Stimulated activated CD4-positive, alpha-beta T cell treated with anti-CD3 and anti-CD28 coated beads, TNF-alpha, amount 100 ng/mL, for 48 hours (primary cell): ENCODE measurements around the gene MDGA2.
"Not testable (repeated sequence)": the region's sequence is repeated elsewhere in the genome, so short reads cannot be mapped to it uniquely, and the experiment has no call there.

Experiments used
- DNase-seq, 3 donors: peaks; one replicate each; pipeline ENCODE4 v3.0.0-alpha.2; 2020; ENCODE audit warnings: low read depth in 3 of 3

The MDGA2 gene

DNA sequence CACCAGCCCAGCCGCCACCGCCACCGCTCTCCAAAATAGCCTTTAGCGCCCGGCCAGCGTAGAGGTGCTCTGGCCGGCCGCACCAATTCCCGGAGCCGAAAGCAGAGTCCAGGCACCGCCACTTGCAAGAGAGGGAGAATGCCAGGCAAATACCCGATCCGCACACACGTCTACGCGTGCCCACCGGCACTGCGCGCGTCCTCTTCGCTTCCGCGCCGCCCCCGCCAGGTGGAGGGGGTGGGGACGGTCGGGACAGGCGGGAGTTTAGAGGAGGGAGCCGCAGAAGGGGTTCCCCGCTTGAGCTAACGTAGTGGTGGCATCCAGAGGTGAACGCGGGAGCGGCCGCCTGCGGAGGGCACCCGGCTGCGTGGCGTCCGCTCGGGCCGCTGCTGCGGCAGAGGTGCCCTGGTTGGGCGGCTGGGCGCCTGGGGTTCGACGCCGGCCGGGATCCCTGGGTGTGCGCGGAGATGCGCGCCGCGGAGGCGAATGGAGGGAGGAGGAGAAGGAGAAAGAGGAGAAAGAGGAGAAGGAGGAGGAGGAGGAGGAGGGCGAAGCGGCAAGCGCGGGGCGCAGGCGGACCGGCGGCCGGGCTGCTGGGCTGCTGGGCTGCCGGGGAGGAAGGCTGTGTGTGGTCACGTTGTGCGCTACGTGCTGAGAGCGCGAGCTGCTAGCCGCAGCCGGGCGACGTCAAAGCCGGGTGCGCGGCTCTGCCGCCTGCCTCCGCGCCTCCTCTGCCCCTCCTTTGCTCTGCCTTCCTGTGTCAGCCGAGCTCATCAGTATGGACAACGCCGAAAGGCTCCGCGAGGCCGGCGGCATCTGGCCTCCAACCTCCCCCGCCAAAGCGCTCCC, at the start of gene MDGA2:
Gene MDGA2, minus strand, starts transcription at position 140 of the 849 bp plus-strand sequence.
- DNase-seq, result no peak

DNA sequence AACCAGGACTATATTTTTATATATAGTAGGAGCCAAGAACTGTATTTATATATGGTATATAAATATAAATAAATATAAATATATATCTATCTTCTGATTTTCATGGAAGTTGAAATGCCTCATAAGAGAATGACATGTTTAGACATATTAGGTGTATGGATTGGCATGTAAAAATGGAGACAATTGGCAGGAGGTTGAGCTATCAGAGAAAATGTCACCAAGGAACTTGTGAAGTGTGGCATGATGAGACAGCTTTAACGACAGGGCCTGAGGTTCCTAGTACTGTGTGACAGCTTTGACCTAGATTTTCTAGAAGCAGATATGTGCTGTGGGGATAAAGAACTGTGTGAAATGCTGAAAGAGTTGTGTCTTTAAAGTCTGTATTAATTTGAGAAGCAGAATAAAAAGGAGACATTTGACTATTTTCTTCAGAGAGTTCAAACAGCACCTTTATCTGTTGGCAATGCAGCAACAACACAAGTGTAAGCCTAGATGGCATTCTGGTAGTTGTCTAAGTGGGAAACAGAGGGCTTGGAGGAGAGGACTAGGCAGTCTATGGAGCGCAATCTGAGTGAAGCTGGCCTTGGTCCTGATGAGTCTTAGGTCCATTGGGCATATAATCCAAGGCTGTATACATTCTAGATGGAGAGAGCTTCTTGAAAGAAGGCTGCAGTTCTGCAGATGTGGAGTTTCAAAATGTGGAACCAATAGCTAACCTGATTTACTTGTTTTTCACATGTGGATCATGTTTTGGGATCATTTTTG, 47.7 kb upstream of the MDGA2 start:
- no peak for DNase-seq

DNA sequence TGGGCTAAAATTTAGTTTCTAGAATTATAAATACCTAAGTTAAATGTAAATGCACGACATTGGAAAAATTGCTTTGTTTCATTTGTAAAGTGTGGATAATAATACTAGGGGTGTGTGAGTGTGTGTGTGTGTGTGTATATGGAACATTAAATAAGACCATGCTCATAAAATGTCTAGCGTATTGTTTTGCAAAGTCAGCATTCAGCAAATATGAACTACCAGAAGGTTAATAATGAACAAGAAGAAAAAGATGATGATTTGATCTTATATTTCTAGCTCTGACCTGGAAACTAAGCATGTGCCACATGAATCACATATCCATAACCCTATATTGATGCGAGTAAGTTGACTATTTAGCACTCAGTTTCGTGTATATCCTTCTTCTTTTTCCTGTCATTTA, 44.9 kb upstream of the MDGA2 start:
- DNase-seq, result no peak

DNA sequence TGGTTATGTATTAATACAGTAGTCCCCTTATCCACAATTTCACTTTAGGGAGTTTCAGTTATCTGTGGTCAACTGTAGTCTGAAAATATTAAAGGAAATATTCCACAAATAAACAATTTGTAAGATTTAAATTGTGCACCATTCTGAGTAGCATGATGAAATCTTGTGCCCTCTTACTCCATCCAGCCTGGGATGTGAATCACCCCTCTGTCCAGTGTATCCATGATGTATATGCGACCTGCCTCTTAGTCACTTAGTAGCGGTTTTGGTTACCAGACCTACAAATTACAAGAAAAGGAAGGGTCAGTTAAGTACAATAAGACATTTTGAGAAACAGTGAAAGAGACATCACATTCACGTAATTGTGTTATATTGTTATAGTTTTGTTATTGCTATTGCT, 39.9 kb upstream of the MDGA2 start:
- DNase-seq, result no peak

DNA sequence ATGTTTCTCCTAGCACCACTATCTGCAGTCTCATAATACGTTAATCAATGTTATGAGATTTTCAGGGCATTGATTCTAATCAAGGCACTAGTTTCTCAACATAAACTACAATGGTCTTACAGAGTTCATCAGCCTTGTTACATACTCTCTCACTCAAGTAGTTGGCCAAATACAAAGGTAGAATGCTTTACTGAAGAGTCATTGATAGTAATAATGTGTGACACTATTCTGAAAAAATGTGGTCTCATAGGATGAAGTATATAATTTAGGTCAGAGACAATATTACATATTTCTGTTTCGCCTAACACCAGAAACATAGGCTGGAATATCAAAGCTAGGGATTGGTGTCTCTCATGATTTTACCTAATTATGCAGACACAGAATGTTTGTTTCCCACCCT, 35.2 kb upstream of the MDGA2 start:
- no peak for DNase-seq

DNA sequence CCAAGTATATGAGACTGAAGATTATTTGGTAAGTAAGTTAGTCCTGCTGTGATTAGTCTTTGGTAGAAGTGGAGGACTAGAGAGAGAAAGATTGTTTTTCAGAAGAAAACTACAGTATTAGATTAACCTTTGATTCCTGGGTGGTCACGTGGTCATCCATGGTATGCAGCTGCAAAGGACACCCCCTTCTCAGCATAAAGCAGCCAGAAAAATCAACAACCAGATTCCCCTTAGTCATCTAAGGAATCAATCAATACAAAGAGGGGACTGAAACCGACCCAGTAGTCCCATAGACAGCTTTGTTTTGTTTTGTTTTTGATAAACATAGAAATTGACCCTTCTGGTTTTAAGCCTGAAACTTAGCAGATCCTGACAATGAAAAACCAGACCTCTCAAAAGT, 30.3 kb upstream of the MDGA2 start:
- DNase-seq, result no peak

DNA sequence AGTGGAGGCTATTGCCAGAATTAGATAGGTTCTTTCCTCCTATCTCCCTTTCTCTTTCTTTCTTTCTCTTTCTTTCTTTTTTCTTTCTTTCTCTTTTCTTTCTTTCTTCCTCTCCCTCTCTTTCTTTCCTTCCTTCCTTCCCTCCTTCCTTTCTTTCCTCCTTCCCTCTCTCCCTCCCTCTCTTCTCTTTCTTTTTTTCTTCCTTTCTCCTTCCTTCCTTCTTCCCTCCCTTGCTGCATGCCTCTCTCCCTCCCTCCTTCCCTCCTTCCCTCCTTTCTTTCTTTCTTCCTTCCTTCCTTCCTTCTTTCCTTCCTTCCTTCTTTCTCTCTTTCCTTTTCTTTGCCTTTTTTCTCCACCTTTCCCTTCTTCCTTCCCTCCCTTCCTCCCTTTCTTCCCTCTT, 16.4 kb upstream of the MDGA2 start:
- no peak for DNase-seq

DNA sequence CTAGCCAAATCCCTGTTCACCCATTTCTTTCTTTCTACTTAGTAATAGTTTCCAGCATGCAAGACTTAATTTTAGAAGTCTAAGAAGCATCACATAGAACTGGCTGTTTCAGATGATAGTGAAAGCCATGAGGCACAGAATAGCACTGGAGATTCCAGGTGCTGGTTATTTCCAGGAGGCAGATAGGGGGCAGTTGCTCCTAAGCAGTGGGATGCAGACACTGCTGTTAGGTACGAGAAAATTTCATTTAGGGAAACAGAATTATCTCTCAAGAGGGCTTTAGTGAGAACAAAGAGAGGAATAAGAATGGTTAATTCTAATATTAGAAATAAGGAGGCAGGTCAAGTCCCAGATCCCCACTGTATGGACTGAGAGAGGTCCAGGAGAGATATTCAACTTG, 3.6 kb upstream of the MDGA2 start:
- no peak for DNase-seq

DNA sequence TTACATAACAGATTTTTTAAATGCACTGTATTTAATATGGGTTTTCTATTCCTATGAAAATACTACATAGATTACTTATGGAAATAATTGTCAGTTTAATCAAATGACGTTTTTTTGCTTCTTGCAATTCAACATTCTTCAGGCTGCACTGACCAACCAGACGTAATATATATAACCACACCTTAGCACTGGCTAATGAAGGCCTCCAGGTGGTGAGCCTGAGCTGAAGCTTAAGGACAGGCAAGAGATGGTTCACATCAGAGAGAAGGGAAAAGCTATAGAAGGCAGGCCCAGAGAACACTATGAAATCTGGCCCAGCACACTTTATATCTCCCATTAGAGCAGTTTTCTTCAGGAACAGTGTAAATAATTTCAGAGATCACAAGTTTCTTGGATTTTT, 2.8 kb upstream of the MDGA2 start:
- no peak for DNase-seq

DNA sequence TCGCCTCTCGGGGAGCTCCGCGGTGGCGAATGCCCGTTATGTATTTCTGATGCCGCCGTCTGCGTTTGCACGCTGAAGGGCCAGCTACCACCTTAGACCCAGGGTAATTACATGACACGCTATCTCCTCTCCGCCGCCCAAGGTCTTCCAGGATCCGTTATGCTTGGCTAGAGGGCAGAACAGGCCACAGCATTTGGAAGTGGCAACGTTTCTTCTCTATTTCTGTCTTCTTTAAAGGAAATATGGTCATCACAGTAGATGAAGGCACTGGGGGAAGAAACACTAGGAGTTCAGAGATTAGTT, 861 bp upstream of the MDGA2 start:
- no peak for DNase-seq

DNA sequence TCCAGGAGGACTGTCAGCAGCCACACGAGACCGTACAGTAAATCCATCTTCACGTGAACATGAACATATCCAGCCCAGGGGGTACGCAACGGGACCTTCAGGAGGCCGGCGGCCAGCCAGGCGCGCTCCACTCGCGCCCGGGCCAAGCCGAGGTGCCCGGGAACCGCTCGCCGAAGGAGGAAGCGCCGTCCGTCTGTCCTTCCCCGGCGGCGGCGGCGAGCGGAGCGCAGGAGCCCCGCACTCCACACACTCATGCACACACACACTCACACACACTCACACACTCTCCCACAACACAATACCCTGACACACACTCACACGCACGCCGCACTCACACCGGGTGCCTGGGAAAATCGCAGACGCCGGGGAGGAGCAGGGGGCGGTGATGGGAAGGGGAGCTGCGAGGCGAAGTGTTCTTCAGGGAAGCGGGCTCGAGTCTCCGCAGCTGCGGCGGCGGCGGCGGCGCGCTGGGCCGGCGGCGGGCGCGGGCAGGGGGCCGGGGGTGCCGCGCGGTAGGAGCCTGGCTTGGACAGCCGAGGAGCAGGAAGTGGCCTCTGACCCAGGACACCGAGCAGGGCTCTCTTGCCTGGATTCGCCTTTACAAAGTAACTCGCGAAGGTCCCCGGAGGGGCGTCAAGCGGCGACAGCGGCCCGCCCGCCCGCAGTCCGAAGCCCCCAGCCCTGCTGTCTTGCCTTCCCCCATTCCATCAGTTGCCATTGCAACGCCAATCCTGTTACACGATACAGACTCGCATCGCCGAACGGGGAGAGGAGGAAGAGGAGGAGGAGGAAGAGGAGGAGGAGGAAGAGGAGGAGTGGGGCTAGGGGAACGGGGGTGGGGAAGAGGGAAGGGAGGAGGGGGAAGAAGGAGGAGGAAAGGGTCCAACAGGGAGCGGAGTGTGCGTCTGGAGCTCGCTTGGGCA, 601 bp downstream of the MDGA2 start:
- no peak for DNase-seq

DNA sequence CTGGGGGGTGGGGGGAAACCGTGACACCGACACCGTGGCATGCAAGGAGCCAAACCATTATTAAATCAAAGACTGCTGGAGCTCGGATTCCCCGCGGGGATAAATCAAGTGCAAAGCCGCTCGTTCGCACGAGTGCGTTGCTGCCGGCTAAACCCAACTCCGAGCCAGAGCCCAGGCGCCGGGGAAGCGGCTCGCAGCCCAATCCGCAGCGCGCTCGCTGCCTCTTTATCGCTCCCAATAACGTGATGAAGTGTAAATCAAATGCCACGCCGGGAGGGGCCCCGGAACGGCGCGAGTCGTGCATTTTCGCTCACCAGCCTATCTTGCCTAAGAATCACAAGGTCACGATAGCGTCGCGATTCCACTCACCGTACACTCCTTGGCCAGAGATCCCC, 1.3 kb downstream of the MDGA2 start:
- DNase-seq, result no peak

DNA sequence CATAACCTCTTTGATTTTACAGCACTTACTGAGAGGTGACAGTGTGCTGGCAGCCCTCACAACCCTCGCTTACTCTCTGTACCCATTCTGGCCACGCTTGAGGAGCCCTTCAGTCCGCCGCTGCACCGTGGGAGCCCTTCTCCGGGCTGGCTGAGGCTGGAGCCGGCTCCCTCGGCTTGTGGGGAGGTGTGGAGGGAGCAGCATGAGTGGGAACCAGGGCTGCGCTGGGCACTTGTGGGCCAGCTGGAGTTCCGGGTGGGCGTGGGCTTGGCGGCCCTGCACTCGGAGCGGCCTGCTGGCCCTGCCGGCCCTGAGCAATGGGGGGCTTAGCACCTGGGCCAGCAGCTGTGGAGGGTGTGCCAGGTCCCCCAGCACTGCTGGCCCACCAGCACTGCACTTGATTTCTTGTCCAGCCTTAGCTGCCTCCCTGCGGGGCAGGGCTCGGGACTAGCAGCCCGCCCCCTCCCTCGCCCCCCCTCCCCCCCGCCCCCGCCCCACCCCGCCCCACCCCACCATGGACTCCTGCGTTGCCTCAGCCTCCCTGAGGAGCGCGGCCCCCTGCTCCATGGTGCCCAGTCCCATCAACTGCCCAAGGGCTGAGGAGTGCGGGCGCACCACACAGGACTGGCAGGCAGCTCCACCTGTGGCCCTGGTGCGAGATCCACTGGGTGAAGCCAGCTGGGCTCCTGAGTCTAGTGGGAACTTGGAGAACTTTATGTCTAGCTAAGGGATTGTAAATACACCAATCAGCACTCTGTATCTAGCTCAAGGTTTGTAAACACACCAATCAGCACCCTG, 9.9 kb downstream of the MDGA2 start:
- DNase-seq, result no peak

DNA sequence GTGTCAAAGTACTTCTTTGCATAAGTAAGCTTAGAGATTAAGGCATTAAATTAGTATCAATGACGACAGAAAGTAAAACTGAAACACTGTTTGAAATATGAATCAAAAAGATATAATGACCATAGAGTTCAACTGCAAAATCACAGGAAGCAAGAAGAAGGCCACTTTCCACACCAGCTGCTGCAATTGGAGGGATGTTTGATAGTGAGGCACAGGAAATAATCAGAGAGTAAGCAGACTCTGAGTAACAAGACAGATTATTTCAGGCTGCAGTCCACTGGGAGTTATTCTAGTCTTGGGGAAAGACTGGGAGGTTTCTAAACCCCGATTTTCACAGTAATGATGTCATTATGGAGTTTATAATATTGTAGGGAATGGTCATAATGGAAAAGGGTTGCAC, 12.9 kb downstream of the MDGA2 start:
- DNase-seq, result no peak

DNA sequence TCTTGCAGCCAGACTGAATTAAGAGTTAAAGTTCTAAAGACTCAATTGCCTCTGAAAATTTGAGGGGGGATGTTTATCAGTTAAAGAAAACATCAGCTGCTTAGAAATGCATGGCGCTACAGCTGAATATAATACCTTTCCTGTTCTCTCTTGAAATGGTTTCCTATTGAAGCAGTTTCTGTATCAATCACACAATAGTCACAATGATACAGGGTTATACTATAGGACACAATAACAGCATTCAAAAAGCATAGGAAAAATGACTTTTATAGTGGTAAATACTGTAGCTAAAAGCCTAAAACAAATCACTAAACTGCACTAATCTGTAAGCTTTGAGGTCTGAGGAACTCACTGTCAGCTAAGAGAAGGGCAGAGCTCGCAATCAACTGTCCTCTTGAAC, 15.2 kb downstream of the MDGA2 start:
- no peak for DNase-seq

DNA sequence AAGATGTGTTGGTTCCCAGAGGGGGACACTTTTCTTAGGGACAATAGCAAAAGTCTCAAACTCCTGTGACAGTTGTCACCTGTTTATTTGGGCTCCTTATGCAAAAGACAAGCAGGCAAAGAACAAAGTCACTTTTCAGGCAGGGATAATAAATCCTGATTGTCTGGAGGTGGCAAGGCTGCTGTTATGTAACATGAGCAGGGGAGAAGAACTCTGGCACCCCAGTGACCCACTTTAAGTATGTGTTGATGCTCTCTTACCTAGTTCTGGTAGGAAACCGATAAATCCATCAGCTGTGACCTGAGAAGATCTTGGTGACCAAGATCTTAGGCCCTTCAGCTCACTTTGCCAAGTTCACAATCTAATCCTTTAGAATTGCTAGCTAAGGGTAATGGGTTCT, 17.4 kb downstream of the MDGA2 start:
- no peak for DNase-seq

DNA sequence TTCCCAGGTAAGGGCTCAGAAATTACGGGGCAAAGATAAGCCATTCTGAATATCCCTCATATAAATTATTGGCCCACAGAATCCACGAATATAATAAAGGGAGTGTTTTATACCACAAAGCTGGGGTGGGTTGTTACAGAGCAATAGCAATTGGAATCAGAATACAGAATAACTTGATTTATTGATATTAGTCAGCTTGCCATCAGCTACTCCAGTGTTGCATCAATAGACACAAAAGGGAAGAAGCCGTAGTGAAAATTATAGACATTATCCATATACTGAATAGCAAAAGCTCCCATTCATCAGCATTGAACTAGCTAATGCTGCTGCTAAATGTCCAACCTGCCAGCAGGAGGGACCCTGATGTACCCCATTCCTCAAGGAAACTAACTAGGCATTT, 18.3 kb downstream of the MDGA2 start:
- no peak for DNase-seq

DNA sequence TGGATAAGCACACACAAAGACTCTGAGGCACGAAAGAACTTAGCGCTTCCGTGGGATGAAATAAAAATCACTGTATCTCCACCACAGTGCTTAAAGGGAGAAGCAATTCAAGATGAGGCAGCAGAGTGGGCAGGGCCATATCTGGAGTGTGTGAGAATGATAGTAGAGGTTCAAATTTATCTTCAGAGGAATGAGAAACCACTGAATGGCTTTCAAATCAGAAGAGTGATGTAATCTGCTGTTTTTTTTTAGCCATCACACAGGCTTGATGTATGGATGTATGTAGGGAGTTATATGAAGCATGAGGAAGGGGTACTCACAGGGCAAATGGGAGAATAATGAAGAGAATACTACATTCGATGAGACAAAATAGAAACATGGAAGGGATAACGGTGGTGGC, 24.1 kb downstream of the MDGA2 start:
- no peak for DNase-seq

DNA sequence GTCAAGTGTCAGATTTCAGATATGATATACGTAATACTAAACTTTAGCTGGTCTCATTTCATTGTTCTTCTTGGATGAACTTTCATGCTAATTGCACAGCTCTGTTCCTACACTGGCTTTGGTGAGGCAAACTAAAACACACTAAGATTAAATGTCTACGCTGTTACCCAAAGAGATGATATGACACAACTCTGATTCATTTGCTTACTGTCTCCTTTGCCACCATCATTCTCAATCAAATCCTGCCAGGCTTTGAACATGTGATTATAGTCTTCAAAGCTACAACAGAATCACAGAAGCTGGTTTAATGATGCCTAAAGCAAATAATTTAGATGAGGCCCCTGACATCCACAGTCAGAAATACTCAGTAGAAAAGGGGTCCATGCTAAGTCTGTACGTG, 37.7 kb downstream of the MDGA2 start:
- no peak for DNase-seq

DNA sequence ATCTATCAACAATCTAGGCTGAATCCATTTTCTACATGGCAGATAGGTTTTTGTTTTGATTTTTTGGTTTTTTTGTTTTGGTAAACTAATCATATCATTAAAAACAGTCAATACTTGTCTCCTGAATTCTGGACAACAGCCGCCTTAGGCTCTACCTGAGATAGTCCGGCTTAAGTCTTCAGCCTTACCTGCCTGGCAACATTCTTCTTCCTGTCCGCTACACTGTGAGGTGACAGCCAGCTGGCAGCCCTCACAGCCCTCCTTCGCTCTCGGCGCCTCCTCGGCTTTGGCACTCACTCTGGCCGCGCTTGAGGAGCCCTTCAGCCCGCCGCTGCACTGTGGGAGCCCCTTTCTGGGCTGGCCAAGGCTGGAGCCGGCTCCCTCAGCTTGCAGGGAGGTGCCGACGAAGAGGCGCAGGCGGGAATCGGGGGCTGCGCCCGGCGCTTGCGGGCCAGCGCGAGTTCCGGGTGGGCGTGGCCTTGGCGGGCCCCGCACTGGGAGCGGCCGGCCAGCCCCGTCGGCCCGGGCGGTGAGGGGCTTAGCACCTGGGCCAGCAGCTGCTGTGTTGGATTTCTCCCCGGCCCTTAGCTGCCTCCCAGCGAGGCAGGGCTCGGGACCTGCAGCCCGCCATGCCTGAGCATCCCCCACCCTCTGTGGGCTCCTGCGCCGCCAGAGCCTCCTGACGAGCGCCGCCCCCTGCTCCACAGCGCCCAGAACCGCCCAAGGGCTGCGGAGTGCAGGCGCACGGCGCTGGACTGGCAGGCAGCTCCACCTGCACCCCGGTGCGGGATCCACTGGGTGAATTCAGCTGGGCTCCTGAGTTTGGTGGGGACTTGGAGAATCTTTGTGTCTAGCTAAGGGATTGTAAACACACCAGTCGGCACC, 49.0 kb downstream of the MDGA2 start:
- DNase-seq, result no peak

DNA sequence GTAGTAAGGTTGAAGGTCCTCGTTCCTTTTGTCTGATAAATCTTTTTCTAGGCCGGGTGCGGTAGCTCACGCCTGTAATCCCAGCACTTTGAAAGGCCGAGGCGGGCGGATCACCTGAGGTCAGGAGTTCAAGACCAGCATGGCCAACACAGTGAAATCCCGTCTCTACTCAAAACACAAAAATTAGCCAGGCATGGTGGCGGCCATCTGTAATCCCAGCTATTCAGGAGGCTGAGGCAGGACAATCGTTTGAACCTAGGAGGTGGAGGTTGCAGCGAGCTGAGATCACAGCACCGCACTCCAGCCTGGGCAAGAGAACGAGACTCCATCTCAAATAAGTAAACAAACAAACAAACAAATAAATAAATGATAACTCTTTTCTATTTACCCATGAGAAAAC, 51.3 kb downstream of the MDGA2 start:
- DNase-seq, result not testable (repeated sequence)
